GM19438 (cell line): Measurements from ENCODE around the gene AMBP.

Source experiments
- ATAC-seq: cut with Tn5 transposase; IDR thresholded peaks from one replicate; pipeline ENCODE4 v1.9.1; 2021; ENCODE audit warnings: low read depth; ENCODE audit not compliant: unreplicated experiment

The AMBP gene

GRCh38 chr9:114114364-114114763, 36.3 kb upstream of the AMBP start:
- ATAC-seq = no peak

GRCh38 chr9:114112778-114113584, 34.9 kb upstream of the AMBP start:
- ATAC-seq = no peak

GRCh38 chr9:114112325-114112724, 34.2 kb upstream of the AMBP start:
- ATAC-seq = no peak

- no peak for ATAC-seq
Measured at GRCh38 chr9:114110180-114110579, 32.1 kb upstream of the AMBP start.

- no peak for ATAC-seq
Measured at GRCh38 chr9:114109124-114109523, 31.0 kb upstream of the AMBP start.

GRCh38 chr9:114108016-114108833, 30.1 kb upstream of the AMBP start:
- ATAC-seq = no peak

GRCh38 chr9:114107286-114108001, 29.3 kb upstream of the AMBP start:
- ATAC-seq = no peak

- no peak for ATAC-seq
Measured at GRCh38 chr9:114105236-114105635, 27.1 kb upstream of the AMBP start.

GRCh38 chr9:114102484-114102883, 24.4 kb upstream of the AMBP start:
- no peak for ATAC-seq

GRCh38 chr9:114100536-114100935, 22.4 kb upstream of the AMBP start:
- no peak for ATAC-seq

GRCh38 chr9:114099669-114100270, 21.7 kb upstream of the AMBP start:
- no peak for ATAC-seq

- no peak for ATAC-seq
Measured at GRCh38 chr9:114098936-114099668, 21.0 kb upstream of the AMBP start, which contains the start of gene KIF12. Gene KIF12 (minus strand): TSS chr9:114099292. CDS start chr9:114099276, 16 bp downstream.

GRCh38 chr9:114098021-114098935, 20.2 kb upstream of the AMBP start:
- no peak for ATAC-seq

- no peak for ATAC-seq
Measured at GRCh38 chr9:114097613-114098020, 19.5 kb upstream of the AMBP start.

- ATAC-seq = no peak
Measured at GRCh38 chr9:114096866-114097612, 18.9 kb upstream of the AMBP start.

GRCh38 chr9:114096041-114096511, 18.0 kb upstream of the AMBP start:
- ATAC-seq = no peak

GRCh38 chr9:114094971-114095370, 16.9 kb upstream of the AMBP start:
- ATAC-seq = no peak
